Measurements from ENCODE around the gene TNPO3. TPM values are rescaled to one million over a fixed set of nuclear protein-coding genes. Genes with fewer than 3 reads are reported as not detected.

TNPO3 gene
- total RNA-seq, 1 donor from 2014 or later = 56.2 TPM

DNA sequence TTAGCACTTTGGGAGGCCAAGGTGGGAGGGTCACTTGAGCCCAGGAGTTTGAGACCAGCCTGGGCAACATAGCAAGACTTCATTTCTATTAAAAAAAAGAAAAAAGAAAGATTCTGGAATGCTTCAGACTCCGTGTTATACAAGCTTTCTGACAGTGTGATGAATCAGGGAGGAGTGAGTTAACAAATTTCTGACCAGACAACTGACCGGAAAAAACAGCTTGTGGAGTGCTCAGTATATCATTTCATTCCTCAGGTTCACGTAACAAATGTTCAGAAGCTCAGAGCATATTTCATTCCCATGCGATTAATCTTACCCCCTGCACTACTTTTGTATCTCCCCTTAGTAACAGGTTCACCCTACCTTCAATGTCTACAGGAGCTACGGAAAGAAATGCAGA, 28.6 kb upstream of the TNPO3 start:
- DNase-seq = no peak
- H3K4me1 Mint-ChIP-seq = no peaks in the 10 kb centered on the region
- H3K9me3 Mint-ChIP-seq = no peaks in the 10 kb centered on the region
- intact Hi-C loops (cut with micrococcal nuclease) = no loop called here
- no peaks in the 10 kb centered on the region for H3K36me3 Mint-ChIP-seq (ENCODE audit: low read depth)
- H3K27me3 Mint-ChIP-seq = no peaks in the 10 kb centered on the region
- CTCF ChIA-PET = interaction anchor here (1.5 kb wide), 1 partner anchor 8 kb away, joined by 5 read pairs; no protein-coding TSS in a partner anchor
- TF ChIP-seq, protein P1, sequence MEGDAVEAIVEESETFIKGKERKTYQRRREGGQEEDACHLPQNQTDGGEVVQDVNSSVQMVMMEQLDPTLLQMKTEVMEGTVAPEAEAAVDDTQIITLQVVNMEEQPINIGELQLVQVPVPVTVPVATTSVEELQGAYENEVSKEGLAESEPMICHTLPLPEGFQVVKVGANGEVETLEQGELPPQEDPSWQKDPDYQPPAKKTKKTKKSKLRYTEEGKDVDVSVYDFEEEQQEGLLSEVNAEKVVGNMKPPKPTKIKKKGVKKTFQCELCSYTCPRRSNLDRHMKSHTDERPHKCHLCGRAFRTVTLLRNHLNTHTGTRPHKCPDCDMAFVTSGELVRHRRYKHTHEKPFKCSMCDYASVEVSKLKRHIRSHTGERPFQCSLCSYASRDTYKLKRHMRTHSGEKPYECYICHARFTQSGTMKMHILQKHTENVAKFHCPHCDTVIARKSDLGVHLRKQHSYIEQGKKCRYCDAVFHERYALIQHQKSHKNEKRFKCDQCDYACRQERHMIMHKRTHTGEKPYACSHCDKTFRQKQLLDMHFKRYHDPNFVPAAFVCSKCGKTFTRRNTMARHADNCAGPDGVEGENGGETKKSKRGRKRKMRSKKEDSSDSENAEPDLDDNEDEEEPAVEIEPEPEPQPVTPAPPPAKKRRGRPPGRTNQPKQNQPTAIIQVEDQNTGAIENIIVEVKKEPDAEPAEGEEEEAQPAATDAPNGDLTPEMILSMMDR (IDR thresholded peaks at IDR 0.05) = no peak
- ATAC-seq (ENCODE audit: low read depth) = no peak
- no peak overlapping the region for H3K4me3 Mint-ChIP-seq
- POLR2A ChIA-PET = no interaction called here
- no peak overlapping the region for H3K27ac Mint-ChIP-seq

DNA sequence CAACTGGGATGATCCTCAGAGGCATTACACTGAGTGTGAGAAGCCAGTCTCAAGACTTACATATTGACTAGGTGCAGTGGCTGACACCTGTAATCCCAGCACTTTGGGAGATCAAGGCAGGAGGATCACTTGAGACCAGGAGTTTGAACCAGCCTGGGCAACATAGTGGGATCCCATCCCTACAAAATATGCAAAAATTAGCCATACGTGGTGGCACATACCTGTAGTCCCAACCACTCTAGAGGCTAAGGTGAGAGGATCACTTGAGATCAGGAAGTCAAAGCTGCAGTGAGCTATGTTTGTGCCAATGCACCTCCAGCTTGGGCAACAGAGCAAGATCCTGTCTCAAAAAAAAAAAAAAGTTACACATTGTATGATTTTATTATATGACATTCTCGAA, 23.5 kb upstream of the TNPO3 start:
- no peaks in the 10 kb centered on the region for H3K27me3 Mint-ChIP-seq
- intact Hi-C loops (cut with micrococcal nuclease) = no loop called here
- ChIA-PET POLR2A (no interaction called here), CTCF (no interaction called here)
- TF ChIP-seq, protein P1 (IDR thresholded peaks at IDR 0.05) = no peak
- H3K27ac Mint-ChIP-seq = no peak overlapping the region
- no peaks in the 10 kb centered on the region for H3K4me1 Mint-ChIP-seq
- no peak for ATAC-seq (ENCODE audit: low read depth)
- no peak overlapping the region for H3K4me3 Mint-ChIP-seq
- no peak for DNase-seq
- H3K36me3 Mint-ChIP-seq (ENCODE audit: low read depth) = no peaks in the 10 kb centered on the region
- H3K9me3 Mint-ChIP-seq = no peaks in the 10 kb centered on the region

DNA sequence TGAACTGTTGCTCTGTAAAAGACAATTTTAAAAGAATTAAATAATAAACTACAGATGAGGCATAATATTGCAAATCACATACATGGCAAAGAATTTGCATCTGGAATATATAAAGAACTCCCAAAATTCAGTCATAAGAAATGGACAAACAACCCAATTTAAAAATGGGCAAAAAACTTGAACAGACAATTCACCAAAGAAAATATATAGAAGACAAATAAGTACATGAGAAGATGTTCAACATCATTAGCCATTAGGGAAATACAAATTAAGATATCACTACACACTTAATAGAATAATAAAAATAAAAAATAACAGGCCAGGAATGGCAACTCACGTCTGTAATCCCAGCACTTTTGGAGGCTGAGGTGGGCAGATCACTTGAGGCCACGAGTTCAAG, 22.0 kb upstream of the TNPO3 start:
- POLR2A ChIA-PET = no interaction called here
- no peak overlapping the region for H3K27ac Mint-ChIP-seq
- CTCF ChIA-PET = no interaction called here

DNA sequence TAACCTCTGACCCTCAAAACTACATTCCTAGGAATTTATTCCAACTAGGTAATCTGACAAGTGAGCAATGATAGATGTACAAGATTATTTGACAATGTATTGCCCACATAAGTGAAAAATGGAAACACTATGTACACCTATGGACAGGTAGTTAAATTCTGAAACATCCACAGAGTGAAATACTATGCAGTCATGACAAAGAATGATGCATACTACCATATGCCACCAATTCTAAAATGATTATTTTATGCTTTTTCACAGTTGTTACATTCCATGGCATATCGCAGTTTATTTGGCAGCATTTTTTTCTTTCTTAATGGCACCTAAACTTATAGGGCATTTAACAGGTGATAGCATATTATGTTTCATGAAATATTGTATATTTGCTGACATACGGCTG, 20.1 kb upstream of the TNPO3 start:
- CTCF ChIA-PET = no interaction called here
- DNase-seq (no peak), ATAC-seq (ENCODE audit: low read depth) (no peak)
- no peaks in the 10 kb centered on the region for H3K4me1 Mint-ChIP-seq
- H3K27me3 Mint-ChIP-seq = no peaks in the 10 kb centered on the region
- H3K27ac Mint-ChIP-seq = no peak overlapping the region
- no peaks in the 10 kb centered on the region for H3K36me3 Mint-ChIP-seq (ENCODE audit: low read depth)
- intact Hi-C loops (cut with micrococcal nuclease) = no loop called here
- TF ChIP-seq, protein P1 (IDR thresholded peaks at IDR 0.05) = no peak
- H3K9me3 Mint-ChIP-seq = no peaks in the 10 kb centered on the region
- H3K4me3 Mint-ChIP-seq = no peak overlapping the region
- POLR2A ChIA-PET = interaction anchor here (0.8 kb wide), 1 partner anchor 20 kb away, joined by 5 read pairs; the partner anchor contains the start of gene TNPO3

More for the DNA sequence above, 22.0 kb upstream of the TNPO3 start:
- Mint-ChIP-seq H3K27me3 (no peaks in the 10 kb centered on the region), H3K4me3 (no peak overlapping the region), H3K9me3 (no peaks in the 10 kb centered on the region), H3K4me1 (no peaks in the 10 kb centered on the region), H3K36me3 (ENCODE audit: low read depth) (no peaks in the 10 kb centered on the region)
- ATAC-seq (ENCODE audit: low read depth) = no peak
- TF ChIP-seq, protein P1 (IDR thresholded peaks at IDR 0.05) = no peak
- intact Hi-C loops (cut with micrococcal nuclease) = no loop called here
- DNase-seq = no peak

DNA sequence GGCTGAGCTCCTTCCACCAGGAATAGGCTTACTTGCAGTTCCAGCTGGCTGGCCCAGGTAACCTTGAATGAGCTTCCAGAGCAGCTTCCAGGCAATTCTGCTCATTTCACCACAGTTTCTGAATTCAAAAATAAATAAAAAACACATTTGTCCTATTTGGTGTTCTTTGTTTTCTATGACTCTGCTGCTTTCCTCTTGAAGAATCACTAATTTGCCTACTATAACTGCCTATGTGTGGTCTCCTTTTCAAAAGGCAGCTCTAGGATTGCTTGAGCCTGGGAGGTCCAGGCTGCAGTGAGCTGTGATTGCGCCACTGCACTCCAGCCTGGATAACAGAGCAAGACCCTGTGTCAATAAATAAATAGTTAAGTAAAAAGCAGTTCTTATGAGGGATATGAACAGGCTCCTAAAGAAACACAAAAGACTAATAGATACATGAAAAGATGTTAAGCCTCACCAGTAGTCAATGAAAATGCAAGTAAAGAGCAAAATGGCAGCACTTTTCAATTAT, 19.5 kb upstream of the TNPO3 start:
- CTCF ChIA-PET = no interaction called here
- no peaks in the 10 kb centered on the region for H3K9me3 Mint-ChIP-seq
- H3K4me1 Mint-ChIP-seq = no peaks in the 10 kb centered on the region
- H3K27ac Mint-ChIP-seq = no peak overlapping the region
- no peak overlapping the region for H3K4me3 Mint-ChIP-seq
- no peak for DNase-seq
- H3K36me3 Mint-ChIP-seq (ENCODE audit: low read depth) = no peaks in the 10 kb centered on the region
- no peaks in the 10 kb centered on the region for H3K27me3 Mint-ChIP-seq
- POLR2A ChIA-PET = interaction anchor here (0.8 kb wide), 1 partner anchor 19 kb away, joined by 5 read pairs; the partner anchor contains the start of gene TNPO3
- TF ChIP-seq, protein P1 (IDR thresholded peaks at IDR 0.05) = no peak
- ATAC-seq (ENCODE audit: low read depth) = no peak
- intact Hi-C loops (cut with micrococcal nuclease) = no loop called here

All from activated B cell treated with CpG ODN at 0.5 μM for 24 hours (primary cell).